Gastroesophageal sphincter (tissue), 3 donors: ENCODE measurements around the gene DGKQ.
"Not testable (repeated sequence)": the region's sequence is repeated elsewhere in the genome, so short reads cannot be mapped to it uniquely, and the experiment has no call there.

ENCODE experiments used
- CTCF ChIP-seq, 4 experiments: fragments of 200-600 bp in 2 of 4; fragments of 450-650 bp in 2 of 4; sonication (generic) in 1 of 4; IDR thresholded peaks; one replicate each; pipeline ENCODE4 v1.5.1; 2017 to 2019; ENCODE audit warnings: antibody characterized with exemption in 4 of 4, mild to moderate bottlenecking in 2 of 4, moderate library complexity in 2 of 4
- EP300 ChIP-seq: sonication (generic); formaldehyde crosslinking; IDR thresholded peaks from one replicate; pipeline ENCODE4 v1.6.1; 2017; ENCODE audit warnings: antibody characterized with exemption, mild to moderate bottlenecking
- POLR2A ChIP-seq, 2 donors: fragments of 450-650 bp; IDR thresholded peaks; one replicate each; pipeline ENCODE4 v1.6.1; 2017; ENCODE audit warnings: antibody characterized with exemption in 2 of 2, mild to moderate bottlenecking in 2 of 2, moderate library complexity in 1 of 2
- POLR2AphosphoS5 ChIP-seq: sonication (generic); formaldehyde crosslinking; IDR thresholded peaks from one replicate; pipeline ENCODE4 v1.6.1; 2017; ENCODE audit warnings: antibody characterized with exemption

DNA sequence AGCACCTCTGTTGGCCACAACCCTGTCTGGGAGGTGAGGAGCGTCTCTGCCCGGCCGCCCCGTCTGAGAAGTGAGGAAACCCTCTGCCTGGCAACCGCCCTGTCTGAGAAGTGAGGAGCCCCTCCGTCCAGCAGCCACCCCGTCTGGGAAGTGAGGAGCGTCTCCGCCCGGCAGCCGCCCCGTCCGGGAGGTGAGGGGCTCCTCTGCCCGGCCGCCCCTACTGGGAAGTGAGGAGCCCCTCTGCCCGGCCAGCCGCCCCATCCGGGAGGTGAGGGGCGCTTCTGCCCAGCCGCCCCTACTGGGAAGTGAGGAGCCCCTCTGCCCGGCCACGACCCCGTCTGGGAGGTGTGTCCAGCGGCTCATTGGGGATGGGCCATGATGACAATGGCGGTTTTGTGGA, 2.6 kb upstream of the DGKQ start:
- not testable (repeated sequence) for TF ChIP-seq CTCF (IDR thresholded peaks at IDR 0.05); POLR2AphosphoS5; EP300; POLR2A (IDR thresholded peaks at IDR 0.05)
